ENCODE data around the gene EMC8. TPM values are rescaled to one million over a fixed set of nuclear protein-coding genes. Genes with fewer than 3 reads are reported as not detected.

The EMC8 gene
- total and polyA plus RNA-seq, 2 of the 8 experiments (the other 6 are each of a cell fraction or from before 2014, with no cell fraction given), result 52.2 to 69.7 TPM

GRCh38 chr16:85810097-85810741 lies 10.9 kb upstream of the EMC8 start (continued):
- TF ChIP-seq CHD7 (IDR thresholded peaks at IDR 0.05; ENCODE audit: insufficient replicate concordance, low read length) (no peak), KDM4A (IDR thresholded peaks at IDR 0.05; ENCODE audit: low read depth, low read length, severe bottlenecking) (no peak), HDAC6 (IDR thresholded peaks at IDR 0.05; ENCODE audit: low read depth, low read length) (no peak), BCL11A (IDR thresholded peaks at IDR 0.05; ENCODE audit: low read depth in 2 of 2, low read length in 2 of 2) (no peak), SP1 (IDR thresholded peaks at IDR 0.05; ENCODE audit: low read depth, low read length) (no peak), RNF2 (IDR thresholded peaks at IDR 0.05; ENCODE audit: borderline replicate concordance, low read depth, low read length, missing control alignments, poor library complexity, severe bottlenecking) (no peak), CREB1 (IDR thresholded peaks at IDR 0.05) (no peak), RXRA (IDR thresholded peaks at IDR 0.05; ENCODE audit: insufficient read depth, low read depth, low read length) (no peak), RBBP5 (IDR thresholded peaks at IDR 0.05; ENCODE audit: borderline replicate concordance, low read depth, low read length) (no peak)

Measured in H1 (cell line).